GM18498 (cell line): ENCODE measurements around the gene HERC4.
"Not testable (repeated sequence)": the region's sequence is repeated elsewhere in the genome, so short reads cannot be mapped to it uniquely, and the experiment has no call there.

Source experiments
- ATAC-seq: cut with Tn5 transposase; IDR thresholded peaks from one replicate; pipeline ENCODE4 v1.9.1; 2021; ENCODE audit warnings: mild to moderate bottlenecking, moderate library complexity; ENCODE audit not compliant: unreplicated experiment

The HERC4 gene

GRCh38 chr10:67884313-67884841 is 190.7 kb downstream of the HERC4 start, which contains the start of gene SIRT1:
Gene SIRT1 (plus strand): TSS chr10:67884656. CDS start chr10:67884722, 66 bp downstream.
- peak; percentile 88 for ATAC-seq

- ATAC-seq = no peak
These were observed 191.3 kb downstream of the HERC4 start for GRCh38 chr10:67883710-67884312.

GRCh38 chr10:67878133-67878532 is 196.9 kb downstream of the HERC4 start:
- no peak for ATAC-seq

GRCh38 chr10:67877421-67877820 is 197.7 kb downstream of the HERC4 start:
- not testable (repeated sequence) for ATAC-seq

- ATAC-seq = no peak
These were observed 199.5 kb downstream of the HERC4 start for GRCh38 chr10:67875340-67876238.
